NCI-H524 treated with DMSO at 0.1 percent for 48 hours (cell line): ENCODE measurements around the gene NUDT14.

Experiments
- DNase-seq: peaks from one replicate; lab custom pipeline; 2025; lab: John Stamatoyannopoulos, UW

NUDT14 gene

DNA sequence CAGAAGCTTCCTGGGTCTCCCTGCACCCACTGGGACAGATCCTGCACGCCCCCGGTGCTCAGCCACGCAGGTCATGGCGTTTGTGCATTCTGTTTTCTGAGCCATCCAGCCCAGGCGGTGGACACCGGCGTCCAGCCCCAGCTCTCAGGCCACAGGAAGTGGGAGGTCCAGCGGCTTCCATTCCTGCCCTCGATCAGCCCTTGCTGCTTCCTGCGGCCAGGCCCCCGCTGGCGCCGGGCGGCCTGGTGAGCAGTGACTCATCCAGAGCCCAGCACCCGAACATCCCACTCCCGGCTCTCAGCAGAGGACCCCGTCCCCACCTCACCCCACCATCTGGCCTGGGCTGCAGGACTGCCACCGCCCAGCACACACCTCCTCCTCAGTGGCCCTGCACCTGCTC is 18.0 kb upstream of the NUDT14 start:
- no peak for DNase-seq

DNA sequence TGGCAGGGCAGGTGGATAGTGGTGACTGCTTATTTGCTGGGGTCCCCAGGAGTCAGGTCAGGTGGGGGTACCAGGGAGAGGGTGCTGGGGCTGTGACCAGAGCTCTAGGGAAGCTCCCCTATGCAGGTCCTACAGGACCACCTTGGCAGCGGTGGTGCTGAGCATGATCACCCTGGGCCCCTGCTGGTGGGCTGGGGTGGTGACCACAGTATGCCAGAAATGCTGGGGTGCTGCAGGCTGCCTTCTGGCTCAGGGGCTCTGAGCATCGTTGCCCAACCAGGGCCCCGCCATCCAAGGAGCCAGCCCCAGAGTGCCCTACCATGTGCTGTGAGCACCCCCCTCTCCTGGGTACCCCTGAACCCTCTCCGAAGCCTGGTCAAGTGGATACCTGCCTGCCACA is 17.5 kb upstream of the NUDT14 start:
- DNase-seq, result no peak

DNA sequence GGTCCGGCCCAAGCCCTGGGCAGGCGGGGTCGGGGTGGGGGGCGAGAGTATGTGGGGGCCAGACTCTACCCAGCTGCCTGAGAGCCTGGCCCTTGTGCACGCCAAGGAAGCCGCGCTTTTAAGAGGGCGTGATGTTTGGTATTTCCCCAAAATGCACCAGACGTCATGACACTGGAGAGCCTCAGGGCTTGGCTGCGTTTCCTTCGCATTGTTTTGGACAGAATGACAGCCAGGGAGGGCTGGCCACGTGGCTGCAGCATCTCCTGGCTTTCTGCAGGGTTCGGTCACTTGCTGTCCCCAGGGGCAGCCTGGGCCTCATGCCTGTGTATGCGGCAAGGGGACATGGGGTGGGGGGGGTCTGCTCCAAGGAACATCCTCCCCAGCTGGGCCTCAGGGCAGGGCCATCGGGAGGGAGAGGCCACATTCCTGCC is 16.1 kb upstream of the NUDT14 start:
- DNase-seq, result no peak

DNA sequence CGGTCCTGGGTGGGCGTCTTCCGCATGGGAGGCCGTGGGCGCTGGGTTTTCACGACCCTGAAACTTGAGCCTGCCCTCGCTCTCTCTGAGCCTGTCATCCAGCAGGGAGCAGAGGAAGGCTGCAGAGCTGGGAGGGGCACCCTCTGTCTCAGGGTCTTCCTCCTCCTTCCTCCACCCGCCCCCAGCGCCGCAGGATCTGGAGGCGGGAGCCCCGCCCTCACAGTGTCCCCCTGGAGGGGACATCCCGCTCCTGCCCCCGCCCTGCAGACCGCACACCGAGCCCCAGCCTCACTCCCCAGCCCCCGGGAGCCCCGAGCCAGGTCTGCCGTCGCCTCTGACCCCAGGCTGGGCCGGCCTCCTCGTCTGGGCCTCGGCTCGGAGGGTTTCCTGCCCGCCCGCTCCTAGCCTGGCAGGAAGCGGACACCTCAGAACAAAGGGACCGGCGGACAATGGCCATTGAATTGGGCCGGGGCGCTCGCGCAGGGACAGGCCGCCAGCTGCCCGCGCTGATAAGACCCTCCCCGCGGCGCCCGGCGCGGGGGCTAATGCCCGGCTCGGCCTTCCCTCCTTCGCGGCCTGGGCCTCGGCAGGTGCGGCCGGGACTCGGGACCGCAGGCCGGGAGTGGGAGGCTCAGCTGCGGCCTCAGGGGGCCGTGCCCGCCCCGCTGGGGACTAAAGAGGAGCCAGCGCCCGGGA is 15.3 kb upstream of the NUDT14 start:
- DNase-seq, result no peak

DNA sequence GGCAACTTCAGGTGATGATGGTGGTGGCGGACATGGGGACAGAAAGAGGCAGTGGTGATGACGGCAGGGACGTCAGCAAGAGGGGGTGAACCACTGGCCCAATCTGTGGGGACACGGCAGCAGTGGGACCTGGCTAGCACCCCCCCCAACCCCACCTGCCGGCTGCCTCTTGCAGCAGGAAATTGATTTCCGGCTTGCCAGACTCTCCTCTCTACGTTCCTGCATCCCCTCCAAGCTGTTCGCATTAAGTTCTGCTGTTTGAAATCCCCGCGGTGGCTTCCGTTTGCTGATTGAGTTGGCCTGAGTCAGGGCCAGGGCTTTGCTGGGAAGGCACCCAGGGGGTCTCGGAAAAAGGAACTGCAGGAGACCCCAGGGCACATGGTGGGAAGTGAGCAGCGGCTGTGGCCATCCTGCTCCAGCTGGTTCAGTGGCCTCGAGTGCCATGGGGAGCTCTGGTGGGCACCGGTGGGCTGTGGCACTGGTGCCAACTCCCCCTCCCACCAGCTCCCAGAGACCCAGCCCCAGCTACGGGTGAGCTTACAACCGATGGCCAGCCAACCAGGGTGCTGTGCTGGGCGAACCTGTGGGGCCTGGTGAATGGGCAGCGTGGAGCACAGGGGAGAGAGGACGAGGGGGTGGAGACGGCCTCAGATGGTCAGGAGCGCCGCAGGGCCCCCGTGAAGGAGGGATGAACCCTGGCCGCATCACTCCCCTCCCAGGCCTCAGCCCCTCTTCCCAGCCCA is 14.6 kb upstream of the NUDT14 start:
- no peak for DNase-seq

DNA sequence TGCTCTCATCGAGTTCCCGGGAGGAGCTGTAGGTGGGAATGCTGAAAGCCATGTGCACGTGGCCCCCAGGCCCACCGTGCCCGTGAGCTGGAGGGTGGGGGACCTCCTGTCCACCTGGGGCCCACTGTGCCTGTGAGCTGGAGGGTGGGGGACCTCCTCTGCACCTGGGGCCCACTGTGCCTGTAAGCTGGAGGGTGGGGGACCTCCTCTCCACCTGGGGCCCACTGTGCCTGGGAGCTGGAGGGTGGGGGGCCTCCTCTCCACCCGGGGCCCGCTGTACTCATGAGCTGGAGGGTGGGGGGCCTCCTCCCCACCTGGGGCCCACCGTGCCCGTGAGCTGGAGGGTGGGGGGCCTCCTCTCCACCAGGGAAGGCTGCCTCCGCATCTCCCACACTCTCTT is 13.9 kb upstream of the NUDT14 start:
- no peak for DNase-seq

DNA sequence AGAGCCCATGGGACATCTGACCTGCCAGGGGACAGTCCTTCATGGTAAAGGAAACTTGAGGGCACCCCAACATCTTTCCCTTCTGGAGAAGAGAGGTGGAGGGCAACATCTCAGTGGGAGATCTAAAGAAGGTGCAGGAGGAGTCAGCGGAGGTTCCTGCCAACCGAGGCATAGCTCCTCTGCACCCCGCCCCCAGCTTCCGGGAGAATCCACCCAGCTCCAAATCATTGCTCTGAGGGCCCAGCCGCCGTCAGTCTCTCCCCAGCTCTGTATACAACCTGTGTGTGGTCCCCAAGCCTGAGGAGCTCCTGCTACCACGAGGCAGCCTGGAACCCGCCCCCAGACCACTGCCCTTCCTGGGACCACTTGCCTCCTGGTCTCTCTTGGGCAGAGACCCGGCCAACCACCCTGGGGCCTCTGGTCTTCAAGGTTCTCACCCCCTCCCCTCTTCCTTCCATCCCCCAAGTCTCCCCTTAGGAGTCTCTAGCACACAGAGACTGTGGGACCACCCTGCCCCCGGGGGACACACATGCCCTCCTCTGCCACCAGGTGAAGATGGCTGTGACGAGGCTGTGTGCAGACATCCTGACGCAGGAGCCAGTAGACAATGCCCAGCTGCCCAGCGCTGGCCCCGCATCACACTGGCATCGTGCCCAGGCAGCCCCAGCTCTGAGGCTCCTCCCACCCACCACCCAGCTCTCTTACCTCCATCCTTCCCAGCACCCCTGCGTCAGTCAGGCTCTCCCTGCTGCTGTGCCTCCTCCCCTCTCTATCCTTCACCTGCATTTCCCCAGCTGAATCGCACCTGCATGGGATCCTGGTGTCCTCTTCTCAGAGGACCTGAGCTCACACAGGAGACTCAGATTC is 13.0 kb upstream of the NUDT14 start:
- DNase-seq, result no peak

DNA sequence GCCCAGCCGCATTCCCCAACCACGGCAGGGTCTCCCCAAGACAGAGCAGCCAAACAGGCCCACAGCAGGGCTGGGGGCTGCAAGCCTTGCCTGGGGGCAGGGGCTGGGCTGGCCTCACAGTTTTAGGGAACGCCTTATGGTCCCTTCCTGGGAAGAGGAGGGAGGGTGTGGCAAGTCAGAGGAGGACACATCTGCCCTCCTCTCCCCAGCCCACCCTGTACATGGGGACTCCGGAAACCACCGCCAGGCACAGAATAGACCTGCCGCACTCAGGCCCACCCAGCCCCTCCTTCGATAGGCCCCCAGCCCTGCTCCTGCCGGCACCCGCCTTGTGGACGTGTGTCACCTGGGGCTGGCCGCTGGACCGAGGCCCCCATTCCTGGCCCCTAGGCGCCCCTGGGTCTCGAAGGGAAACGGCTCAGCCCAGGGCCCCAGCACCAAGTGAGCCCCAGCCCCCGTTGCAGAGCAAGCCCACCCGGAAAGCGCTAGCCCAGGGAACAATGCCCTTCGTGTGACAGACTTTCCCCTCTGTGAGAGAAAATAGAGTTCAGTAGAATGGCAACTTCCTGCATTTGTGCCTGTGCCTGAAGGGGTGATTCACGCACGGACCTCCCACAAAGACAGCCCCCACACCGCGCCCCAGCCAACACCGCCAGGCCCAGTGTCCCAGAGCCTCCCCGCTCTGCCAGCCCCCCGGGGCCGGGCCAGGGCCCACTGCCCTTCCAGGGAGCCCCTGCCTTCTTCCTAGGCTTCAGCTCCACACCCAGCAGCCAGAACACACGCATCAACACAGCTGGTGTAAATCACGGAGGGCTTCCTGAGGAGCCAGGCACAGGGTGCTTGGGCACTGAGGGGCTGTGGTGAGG is 12.0 kb upstream of the NUDT14 start:
- no peak for DNase-seq

DNA sequence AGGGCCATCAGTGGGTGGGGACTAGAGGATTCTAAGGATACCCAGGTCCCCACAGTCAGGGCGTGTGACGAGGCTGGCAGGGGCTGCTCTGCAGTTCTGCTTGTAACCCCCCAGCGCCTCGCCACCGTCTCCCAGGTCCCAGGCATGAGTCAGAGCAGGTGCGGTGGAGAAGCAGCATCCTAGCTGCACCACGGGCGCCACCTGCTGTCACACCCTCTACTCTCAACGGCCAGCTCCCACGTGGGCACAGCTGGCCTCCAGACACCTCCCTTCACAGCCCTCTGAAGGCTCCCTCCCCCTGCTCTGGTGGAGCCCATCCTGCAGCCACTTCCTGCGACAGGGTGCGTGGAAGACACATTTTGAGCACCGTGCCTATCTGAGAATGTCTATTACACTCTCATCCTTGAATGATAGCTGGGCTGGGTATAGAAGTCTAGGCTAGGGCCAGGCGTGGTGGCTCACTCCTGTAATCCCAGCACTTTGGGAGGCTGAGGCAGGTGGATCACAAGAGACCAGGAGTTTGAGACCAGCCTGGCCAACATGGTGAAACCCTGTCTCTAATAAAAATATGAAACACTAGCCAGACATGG is 6.9 kb upstream of the NUDT14 start:
- DNase-seq, result no peak

DNA sequence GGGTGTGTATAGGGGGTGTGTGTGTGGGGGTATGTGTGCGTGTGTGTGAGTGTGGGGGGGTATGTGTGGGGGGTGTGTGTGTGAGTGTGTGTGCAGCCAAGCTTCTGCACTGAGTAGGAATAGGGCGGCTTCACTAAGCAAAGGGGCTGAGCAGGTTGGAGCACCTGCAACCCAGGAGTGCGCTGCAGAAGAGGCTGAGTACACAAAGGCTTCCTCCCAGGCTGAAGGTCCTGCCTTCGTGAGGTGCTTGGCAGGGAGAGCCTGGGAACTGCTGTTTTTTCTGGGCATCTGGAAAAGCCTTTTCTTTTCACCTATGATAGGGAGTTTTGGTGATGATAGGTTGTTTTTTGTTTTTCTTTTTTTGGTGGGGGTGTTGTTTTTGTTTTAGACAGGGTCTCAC is 6.0 kb upstream of the NUDT14 start:
- no peak for DNase-seq

DNA sequence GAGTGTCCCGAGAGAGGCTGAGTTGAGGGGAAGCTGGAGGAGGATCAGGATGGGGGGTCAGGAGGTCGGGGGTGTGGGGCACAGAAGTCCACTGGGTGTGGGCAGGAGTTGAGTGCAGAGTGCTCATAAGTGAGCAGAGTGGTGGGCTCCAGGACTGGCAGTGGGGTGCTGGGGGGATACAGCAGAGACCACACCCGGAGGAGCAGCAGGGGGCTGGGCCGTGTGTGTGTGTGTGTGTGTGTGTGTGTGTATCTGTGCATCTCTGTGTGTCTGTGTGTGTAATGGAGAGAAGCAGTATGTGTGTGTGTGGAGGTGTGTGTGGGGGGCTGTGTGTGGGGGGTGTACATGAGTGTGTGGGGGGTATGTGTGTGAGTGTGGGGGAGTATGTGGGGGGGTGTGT is 4.9 kb upstream of the NUDT14 start:
- no peak for DNase-seq

DNA sequence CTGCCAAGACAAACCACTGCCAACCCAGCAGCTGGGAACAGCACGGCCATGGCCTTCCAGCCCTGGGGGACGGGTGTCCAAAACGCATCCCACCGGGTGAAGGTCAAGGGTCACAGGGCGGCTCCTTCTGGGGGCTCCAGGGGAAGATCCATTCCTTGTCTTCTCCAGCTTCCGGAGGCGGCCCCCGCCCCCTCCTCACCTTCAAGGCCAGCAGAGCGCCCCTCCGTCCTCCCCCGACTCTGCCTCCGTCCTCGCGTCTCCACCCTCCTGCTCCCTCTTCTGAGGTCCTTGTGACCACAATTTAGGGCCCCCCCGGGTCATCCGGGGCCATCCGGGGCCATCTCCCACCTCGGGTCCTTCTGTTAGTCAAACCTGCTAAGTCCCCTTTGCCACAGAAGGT is 3.9 kb upstream of the NUDT14 start:
- no peak for DNase-seq

DNA sequence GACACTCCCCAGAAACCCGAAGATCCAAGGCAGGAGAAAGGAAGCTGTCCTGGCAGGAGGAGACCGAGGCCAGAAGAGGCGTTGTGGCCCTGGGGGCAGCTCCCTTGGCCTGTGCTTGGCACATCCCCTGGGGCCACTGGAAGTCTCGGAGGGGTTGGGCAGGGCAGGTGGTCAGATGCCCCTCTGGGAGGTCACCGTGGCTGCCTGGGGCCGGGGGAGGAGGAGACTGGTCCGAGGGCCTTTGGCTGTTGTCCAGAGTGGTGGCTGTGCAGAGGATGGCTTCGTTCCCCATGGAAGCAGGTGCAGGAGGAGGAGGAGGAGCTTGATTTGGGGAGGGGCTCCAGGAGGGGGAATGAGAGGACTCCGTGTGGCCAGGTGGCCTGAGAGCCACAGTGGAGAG is 3.3 kb upstream of the NUDT14 start:
- no peak for DNase-seq

DNA sequence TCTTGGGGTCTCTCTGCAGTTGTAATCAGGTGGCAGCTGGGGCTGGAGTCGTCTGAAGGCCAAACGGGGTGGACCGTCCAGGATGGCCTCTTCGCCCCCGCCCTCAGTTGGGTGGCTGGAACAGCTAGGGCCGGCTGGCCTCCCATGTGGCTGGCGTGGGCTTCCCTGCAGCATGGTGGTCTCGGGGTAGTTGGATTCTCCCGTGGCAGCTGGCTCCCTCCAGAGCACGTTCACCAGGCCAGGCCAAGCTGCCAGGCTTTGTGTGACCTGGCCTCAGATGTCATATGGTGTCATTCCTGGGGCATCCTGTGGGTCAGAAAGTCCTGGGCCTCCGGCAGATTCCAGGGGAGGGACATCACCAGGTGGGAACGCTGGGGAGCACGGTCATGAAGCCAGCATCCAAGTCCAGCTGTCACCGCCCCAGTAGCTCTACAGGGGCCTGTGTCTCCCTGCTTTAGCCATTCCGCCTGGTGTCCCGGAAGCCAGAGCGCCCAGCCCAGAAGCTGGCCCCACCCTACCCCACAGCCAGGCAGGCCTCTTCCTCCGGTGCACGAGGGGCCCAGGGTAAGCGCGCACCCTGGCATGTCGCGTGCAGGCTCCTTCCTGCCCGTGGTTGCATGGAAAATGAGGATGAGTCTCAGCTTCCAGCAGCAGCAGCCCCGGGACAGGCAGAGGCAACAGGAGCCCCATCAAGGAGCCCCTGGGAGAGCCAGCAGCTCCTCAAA is 1.3 kb upstream of the NUDT14 start:
- no peak for DNase-seq

DNA sequence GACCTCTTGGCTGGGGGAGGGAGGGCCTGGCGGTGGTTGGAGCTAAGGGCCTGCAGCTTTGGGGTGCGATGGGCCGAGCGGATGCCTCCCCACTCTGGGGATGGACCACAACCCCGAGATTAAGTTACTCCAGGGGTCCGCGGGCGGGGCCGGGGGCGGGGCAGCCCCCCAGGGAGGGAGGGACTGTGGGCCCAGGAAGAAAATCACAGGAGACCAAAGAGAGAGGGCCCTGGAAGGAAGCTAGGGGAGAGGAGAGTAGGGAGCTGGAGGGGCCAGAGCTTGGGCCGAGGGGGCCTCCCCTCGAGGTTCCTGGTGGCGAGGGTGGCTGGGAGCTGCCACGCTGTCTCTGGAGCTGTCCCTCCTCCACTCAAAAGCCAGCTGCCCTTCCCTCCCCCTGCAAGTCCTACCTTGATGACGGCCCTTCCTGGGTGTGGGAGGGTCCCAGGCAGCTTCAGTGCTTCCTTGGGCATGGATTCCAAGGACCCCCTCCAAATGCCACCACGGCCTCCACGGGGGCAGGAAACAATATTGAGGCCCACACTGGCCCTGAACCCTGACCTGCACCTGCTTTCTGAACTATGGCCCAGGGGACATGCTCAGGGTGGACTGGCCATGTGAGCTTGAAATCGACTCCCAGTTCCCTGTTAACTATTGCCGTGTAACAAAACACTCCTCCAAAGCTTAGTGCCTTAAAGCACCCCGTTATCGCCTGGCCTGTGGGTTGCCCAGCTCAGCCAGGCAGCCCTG is 610 bp upstream of the NUDT14 start:
- DNase-seq, result no peak

DNA sequence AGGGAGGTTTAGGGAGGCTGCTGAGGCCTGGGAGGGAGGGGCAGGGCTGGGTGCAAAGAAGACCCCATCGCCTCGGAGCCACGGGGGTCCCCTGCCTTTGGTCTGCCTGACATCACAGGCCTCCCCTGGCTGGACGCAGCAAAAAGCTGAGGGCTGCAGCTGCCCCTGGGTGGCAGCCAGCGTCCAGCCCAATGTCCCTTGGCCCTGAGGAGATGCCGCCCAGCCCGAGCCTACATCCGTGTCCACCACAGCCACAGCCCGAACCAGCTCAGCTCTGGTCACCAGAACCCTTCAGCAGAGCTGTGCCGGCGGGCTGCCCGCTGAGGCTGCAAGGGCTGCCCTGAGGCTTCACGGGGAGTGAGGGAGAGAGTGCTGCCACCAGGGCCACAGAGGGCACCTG is 1.9 kb downstream of the NUDT14 start:
- no peak for DNase-seq

DNA sequence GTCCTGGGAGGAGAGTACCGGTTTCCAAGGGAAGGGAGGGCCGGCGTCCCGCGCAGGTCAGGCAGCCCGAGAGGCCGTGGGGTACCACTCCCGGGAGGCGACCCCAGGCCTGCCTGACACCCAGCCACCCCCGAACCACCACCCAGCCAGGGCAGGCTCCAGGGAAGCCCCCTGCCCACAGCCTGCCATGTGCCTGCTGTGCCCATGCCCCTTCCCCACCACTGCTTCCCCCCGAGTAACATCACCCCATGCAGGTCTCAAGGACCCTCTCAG is 2.3 kb downstream of the NUDT14 start:
- no peak for DNase-seq

DNA sequence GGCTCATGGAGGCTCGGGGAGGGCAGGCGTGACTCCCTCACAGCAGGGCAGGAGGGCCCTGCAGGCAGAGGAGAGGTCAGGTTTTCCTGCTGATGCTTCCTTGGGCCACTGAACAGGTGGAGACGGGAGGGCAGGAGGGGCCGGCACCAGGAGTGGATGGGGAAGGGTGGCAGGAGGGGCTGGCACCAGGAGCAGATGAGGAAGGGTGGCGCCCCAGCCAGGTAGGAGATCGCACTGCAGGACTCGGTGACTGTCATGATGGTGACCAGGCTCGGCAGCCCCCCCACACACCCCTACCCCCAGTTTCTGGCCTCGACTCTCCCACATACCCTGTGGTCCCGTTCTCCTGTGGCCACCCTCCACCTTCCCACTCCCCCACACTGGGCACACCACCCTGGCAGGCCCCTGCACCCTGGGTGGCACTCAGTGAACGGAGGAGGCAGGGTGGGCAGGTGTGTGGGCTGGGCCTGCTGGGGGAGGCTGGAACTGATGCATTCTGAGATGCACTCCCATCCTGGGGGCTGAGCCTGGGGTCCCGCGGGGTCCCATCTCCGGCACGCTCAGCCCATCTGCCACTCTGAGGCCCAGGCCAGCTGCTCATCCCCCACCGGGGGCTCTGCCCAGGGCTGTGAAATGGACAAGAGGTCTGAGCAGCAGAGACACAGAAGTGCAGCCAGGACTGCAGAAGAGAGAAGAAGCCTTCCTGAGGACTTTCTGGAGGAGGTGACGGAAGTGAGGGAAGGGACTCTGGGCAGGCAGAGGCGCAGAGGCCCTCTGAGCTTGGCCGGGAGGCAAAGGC is 2.8 kb downstream of the NUDT14 start:
- DNase-seq, result no peak

DNA sequence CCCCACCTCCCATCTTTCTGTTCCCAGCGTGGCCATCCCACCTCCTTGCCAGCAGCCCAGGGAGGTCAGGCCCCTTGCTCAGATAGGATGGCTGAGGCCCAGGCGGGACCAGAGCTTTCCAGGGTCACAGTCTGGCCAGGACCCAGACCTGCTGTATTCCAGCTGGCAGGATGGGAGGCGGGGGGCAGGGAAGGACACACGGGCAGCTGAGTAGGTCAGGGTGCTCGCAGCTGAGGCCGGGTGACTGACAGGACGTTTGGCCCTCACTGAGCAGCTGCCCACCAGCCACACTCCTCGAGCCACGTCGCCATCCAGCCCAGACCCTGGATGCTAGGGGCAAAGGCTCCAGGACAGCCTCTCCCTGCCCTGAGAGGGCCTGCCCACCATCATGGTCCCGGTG is 4.0 kb downstream of the NUDT14 start:
- no peak for DNase-seq

DNA sequence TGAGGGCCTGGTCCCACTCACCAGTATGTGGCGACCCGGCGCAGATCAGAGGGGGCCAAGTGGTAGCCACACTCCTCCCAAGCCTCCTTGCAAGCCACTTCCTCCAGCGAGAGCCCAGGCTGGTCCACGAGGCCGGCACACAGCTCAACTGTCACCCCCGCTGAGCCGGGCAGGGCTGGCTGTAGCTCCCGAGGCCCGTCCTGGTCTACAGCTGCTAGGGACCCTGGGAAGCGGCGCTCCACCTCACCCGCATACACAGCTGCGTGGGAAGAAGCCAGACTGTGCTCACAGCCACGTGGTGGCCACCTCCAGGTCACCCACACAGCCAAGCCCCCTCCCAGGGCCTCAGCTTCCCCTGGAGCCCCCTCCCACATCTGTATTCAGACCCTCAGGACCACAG is 4.6 kb downstream of the NUDT14 start:
- no peak for DNase-seq
